HG02970 (cell line): ENCODE results near the gene ZNF445.
"Not testable (repeated sequence)": the region's sequence is repeated elsewhere in the genome, so short reads cannot be mapped to it uniquely, and the experiment has no call there.

Source experiments
- ATAC-seq: cut with Tn5 transposase; IDR thresholded peaks from one replicate; pipeline ENCODE4 v1.9.1; 2021; ENCODE audit warnings: mild to moderate bottlenecking, moderate library complexity, moderate number of reproducible peaks; ENCODE audit not compliant: unreplicated experiment, low FRiP score

The ZNF445 gene

DNA sequence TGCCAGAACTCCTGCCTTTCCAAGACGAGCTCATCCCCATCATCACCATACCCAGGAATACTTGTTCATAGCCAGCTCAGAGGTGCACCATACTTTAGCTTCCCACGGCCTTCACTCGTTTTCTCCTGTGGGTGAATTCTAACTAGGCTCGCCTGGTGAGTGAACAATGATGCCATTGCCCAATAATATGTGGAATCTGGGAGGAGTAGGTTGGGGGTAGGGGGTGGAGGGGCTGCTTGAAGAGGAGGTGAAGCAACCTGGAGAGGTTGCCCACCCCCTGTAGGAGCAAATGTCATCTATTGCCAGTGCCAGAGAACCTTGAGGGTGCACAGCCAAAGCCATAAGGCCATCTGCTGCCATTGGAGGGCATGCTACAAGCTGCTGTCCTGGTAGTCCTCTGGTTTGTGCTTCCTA, 592 bp upstream of the ZNF445 start:
- ATAC-seq, result no peak

GRCh38 chr3:44476963-44477311, 533 bp downstream of the ZNF445 start:
- no peak for ATAC-seq

- ATAC-seq, result no peak
Measured at GRCh38 chr3:44476181-44476611, 1.3 kb downstream of the ZNF445 start.

GRCh38 chr3:44474886-44475285, 2.6 kb downstream of the ZNF445 start:
- ATAC-seq, result not testable (repeated sequence)

DNA sequence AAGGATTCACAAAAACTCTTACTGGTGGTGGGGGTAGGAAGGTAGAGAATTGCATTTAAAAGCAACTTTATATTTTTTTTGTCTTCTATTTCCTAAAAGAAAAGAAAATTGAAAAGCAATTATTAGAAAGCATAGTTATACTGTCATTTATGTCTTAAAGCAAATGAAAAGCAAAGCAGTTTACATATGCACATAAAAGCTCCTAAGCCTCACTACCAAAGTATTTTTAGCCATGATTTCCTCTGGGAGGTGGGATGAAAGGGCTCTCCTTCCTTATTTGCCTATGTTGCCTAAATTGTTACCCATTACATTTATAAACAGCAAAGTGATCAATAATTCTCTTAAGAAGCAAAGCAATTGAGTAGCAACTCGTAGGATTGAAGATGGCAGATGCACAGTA, 7.0 kb downstream of the ZNF445 start:
- no peak for ATAC-seq

DNA sequence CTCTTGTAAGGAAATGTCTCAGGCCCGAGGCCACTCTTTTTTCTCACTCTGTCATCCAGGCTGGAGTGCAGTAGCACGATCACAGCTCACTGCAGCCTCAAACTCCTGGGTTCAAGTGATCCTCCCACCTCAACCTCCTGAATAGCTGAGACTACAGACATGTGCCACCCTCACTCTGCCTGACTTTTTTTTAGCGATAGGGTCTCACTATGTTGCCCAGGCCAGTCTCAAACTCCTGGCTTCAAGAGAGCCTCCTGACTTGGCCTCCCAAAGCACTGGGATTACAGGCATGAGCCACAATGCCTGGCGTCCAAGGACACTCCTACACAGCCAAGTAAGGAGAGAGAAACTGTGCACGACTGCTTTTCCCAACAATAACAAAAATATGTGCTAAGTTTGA, 7.6 kb downstream of the ZNF445 start:
- no peak for ATAC-seq

DNA sequence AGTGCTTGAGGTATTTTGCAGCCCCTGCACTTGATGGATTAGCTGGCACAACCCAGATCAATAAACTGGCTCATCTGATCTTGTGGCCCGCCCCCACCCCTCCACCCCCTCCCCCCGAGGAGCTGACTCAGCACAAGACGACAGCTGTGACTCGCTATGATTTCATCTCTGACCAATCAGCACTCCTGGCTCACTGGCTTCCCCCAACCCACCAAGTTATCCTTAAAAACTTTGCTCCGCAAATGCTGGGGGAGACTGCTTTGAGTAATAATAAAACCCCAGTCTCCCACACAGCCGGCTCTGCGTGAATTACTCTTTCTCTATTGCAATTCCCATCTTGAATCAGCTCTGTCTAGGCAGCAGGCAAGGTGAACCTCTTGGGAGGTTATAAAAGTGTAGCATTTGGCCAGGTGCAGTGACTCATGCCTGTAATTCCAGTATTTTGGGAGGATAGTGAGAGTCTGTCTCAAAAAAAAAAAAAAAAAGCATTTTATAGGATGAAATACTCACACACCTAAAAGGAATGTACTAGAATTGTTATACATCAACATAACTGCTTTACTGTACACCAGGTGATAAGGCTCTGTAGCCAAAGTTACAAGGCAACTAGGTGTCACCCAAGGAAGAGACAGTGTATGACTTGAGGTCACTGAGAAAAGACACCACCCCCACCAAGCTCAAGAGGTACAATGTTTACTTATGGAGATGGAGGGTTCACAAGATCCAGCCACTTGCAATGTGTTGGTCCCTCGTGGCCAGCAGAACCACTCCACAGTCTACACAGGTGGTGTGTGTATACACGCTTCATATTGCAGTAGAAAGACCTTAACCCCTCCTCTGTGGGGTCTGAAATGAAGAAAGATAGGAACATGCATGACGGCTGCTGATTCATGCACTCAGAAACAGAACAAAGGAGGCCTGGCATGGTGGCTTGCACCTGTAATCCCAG, 8.6 kb downstream of the ZNF445 start:
- no peak for ATAC-seq

- ATAC-seq, result not testable (repeated sequence)
Measured at GRCh38 chr3:44468099-44468537, 9.4 kb downstream of the ZNF445 start.

- no peak for ATAC-seq
Measured at GRCh38 chr3:44467241-44467640, 10.2 kb downstream of the ZNF445 start.

- not testable (repeated sequence) for ATAC-seq
Measured at GRCh38 chr3:44464920-44465319, 12.6 kb downstream of the ZNF445 start.

DNA sequence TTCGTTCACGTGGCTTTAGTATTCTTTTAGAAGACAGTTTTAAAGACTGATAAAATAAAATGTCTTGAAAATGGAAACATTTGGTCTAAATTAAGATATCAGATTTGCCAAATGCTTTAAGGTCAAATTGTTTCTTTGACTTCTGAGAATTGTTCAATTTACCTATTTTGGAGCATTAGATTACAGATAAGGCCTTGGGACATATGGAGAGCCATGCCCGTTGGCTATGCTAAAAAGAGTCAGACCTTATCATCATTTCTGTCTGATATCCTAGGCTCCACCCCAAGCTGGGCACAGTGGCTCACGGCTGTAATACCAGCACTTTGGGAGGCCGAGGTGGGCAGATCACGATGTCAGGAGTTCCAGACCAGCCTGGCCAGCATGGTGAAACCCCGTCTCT, 13.0 kb downstream of the ZNF445 start:
- no peak for ATAC-seq

DNA sequence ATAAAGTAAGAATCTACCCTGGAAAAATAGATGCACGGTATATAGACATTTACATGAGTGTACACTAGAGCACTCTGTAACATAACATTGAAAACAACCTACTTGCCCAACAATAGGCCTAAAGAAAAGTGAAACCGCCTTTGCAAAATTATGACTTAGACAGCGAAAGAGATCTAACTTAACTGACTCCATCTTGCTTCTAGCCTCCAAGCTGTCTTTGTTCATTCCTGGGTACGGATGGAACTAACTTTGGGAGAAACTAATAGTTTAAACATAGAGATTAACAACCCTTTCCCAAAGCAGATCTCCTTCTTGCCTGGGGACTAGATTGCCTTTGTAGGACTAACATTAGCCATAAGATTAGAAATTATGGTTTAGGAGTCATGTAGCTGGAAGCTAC, 17.4 kb downstream of the ZNF445 start:
- not testable (repeated sequence) for ATAC-seq

- no peak for ATAC-seq
Measured at GRCh38 chr3:44455318-44455717, 22.2 kb downstream of the ZNF445 start.

GRCh38 chr3:44454258-44454657, 23.2 kb downstream of the ZNF445 start:
- ATAC-seq, result no peak

DNA sequence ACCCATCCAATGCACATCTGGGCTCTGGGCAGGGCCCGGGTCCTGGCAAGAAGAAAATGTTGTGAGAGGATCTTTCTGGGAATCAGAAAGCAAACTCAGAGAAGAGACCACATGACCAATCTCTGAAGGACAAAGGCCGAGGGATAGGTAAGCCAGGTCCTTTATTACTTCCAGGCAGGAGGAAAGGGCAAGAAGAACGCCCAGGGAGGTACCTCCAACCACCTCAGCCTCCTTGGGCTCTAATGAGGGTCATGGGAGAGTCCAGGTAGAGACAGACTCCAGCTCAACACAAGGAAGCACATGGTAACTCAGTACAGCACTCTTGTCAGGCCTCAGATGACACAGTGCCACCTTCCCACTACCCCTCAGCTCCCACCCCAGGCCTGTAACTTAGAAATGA, 26.0 kb downstream of the ZNF445 start:
- no peak for ATAC-seq

DNA sequence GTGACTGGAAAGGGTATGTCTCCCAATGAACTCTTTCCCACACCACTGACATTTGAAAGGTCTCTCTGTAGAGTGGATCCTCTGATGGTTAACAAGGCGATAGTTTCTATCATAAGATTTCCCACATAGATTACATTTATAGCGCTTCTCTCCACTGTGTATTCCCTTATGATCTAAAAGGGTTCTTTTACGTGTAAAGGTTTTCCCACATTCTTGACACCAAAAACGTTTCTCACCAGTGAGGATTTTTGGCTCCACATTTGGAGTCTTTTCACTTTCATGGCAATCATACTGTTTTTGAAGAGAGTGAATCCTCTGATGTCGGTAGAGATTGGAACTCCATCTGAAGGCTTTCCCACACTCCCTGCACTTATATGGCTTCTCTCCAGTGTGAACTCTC, 30.5 kb downstream of the ZNF445 start:
- ATAC-seq, result no peak

DNA sequence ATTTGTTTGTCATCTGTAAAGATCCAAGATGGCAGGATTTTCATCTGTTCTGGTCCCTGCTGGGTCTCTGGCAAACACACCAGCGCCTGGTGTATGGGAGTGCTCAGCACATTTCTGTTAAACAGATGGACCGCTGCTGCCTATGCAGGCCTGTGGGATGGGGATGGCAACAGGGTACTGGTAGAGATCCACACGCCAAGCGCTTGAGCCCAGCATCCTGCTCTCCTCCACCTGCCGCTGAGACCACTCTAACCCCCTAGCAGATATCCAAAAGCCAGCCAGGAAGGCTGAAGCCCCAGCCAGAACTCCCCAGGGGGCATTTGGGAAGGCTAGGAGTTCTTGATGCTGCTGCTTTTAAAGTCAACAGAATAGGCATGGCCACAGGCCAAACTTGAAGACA, 31.7 kb downstream of the ZNF445 start:
- ATAC-seq, result no peak

DNA sequence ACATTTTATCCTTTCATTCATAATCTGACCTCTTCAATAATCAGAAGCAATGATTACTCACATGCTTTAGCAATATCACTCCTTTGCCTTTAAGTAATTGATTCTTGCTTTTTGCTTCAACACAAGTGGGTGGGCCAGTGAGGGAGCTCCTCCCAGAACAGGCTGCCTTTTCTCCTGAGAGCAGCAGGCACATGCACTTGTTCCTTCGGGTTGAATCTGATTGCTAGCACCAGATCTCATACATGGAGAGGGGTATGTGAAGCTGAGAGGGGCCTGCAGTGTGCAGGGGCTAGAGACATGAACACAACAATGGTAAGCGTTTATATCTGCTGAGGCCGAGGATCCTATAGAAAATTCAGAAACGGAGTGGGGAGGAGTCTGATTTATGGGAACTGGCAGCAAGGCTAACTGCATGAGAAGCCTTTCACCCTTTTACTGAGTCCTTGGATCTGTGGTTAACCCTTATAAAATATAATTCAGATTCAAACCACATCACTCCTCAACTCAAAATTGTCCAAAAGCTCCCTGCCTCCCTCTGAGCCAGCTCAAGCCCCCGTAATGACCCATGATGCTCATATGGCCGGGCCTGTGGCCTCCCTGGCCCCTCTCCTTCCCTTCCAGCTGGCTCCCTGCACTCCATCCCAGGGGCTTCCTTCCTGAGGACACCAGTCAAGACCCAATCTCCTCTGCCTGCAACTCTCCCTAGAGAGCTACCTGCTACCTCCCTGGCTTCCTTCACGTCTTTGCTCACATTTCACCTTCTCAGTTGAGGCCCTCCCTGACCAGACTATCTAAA, 32.4 kb downstream of the ZNF445 start:
- no peak for ATAC-seq

- no peak for ATAC-seq
Measured at GRCh38 chr3:44444437-44444836, 33.0 kb downstream of the ZNF445 start.

- ATAC-seq, result no peak
Measured at GRCh38 chr3:44442596-44443309, 34.7 kb downstream of the ZNF445 start.
